ENCODE measurements around the gene ENOX1.
A peak's percentile ranks its signal among the peaks of the same experiment; 100 is the strongest.

Gene ENOX1

GRCh38 chr13:43786766-43787517 is at the start of gene ENOX1:
TSS of gene ENOX1 (minus strand) at chr13:43786972.
- DNase-seq: peak; percentile 76

- DNase-seq: peak; percentile 67
Measured at GRCh38 chr13:43835701-43836100, 48.9 kb upstream of the ENOX1 start.

- DNase-seq: peak; percentile 87
Measured at GRCh38 chr13:43831088-43831487, 44.3 kb upstream of the ENOX1 start.

GRCh38 chr13:43830497-43830881 is 43.7 kb upstream of the ENOX1 start:
- DNase-seq: peak; percentile 93

- peak; percentile 42 for DNase-seq
Measured at GRCh38 chr13:43824656-43825055, 37.9 kb upstream of the ENOX1 start.

GRCh38 chr13:43822969-43823368 is 36.2 kb upstream of the ENOX1 start:
- DNase-seq: no peak

- no peak for DNase-seq
Measured at GRCh38 chr13:43816401-43816889, 29.7 kb upstream of the ENOX1 start.

- peak; percentile 96 for DNase-seq
Measured at GRCh38 chr13:43815204-43815603, 28.4 kb upstream of the ENOX1 start.

GRCh38 chr13:43808676-43809075 is 21.9 kb upstream of the ENOX1 start:
- no peak for DNase-seq

- peak; percentile 36 for DNase-seq
Measured at GRCh38 chr13:43805681-43806128, 18.9 kb upstream of the ENOX1 start.

GRCh38 chr13:43805071-43805468 is 18.3 kb upstream of the ENOX1 start:
- DNase-seq: peak; percentile 96

- DNase-seq: peak; percentile 85
Measured at GRCh38 chr13:43804461-43805070, 17.8 kb upstream of the ENOX1 start.

GRCh38 chr13:43802511-43802910 is 15.7 kb upstream of the ENOX1 start:
- DNase-seq: no peak

- DNase-seq: no peak
Measured at GRCh38 chr13:43800828-43801227, 14.1 kb upstream of the ENOX1 start.

- DNase-seq: no peak
Measured at GRCh38 chr13:43799191-43799590, 12.4 kb upstream of the ENOX1 start.

GRCh38 chr13:43797869-43798268 is 11.1 kb upstream of the ENOX1 start:
- DNase-seq: peak; percentile 46

- no peak for DNase-seq
Measured at GRCh38 chr13:43797159-43797558, 10.4 kb upstream of the ENOX1 start.

GRCh38 chr13:43794416-43794815 is 7.6 kb upstream of the ENOX1 start:
- DNase-seq: no peak

- peak; percentile 91 for DNase-seq
Measured at GRCh38 chr13:43792076-43792881, 5.5 kb upstream of the ENOX1 start.

- peak; percentile 73 for DNase-seq
Measured at GRCh38 chr13:43787997-43788396, 1.2 kb upstream of the ENOX1 start.

GRCh38 chr13:43787518-43787891 is 733 bp upstream of the ENOX1 start:
- no peak for DNase-seq

- no peak for DNase-seq
Measured at GRCh38 chr13:43786472-43786765, 353 bp downstream of the ENOX1 start.

- peak; percentile 75 for DNase-seq
Measured at GRCh38 chr13:43785650-43786471, 911 bp downstream of the ENOX1 start.

All from fibroblast of upper back skin (primary cell).